SJSA1 (cell line): ENCODE measurements around the gene GBE1. TPM values are rescaled to one million over a fixed set of nuclear protein-coding genes. Genes with fewer than 3 reads are reported as not detected.

ENCODE experiments used
- DNase-seq, 2 experiments: peaks; one replicate each; pipeline ENCODE4 v3.0.0-alpha.2; 2015 to 2020; ENCODE audit warnings: low spot score in 2 of 2, low read depth in 1 of 2
- H3K27ac ChIP-seq: fragments of 250-450 bp; sonication (Bioruptor Pico); 2 replicates; pipeline ENCODE4 v1.5.1; 2020; ENCODE audit warnings: mild to moderate bottlenecking, moderate library complexity
- H3K27me3 ChIP-seq: fragments of 250-450 bp; sonication (Bioruptor Pico); replicated peaks from 2 replicates; pipeline ENCODE4 v1.5.1; 2020; ENCODE audit warnings: mild to moderate bottlenecking, moderate library complexity
- H3K36me3 ChIP-seq: fragments of 250-450 bp; sonication (Bioruptor Pico); 2 replicates; pipeline ENCODE4 v1.5.1; 2020; ENCODE audit warnings: mild to moderate bottlenecking
- H3K4me1 ChIP-seq: fragments of 250-450 bp; sonication (Bioruptor Pico); replicated peaks from 2 replicates; pipeline ENCODE4 v1.6.1; 2021; ENCODE audit warnings: mild to moderate bottlenecking
- H3K4me3 ChIP-seq: fragments of 250-450 bp; sonication (Bioruptor Pico); 2 replicates; pipeline ENCODE4 v1.5.1; 2020; ENCODE audit warnings: mild to moderate bottlenecking
- H3K9me3 ChIP-seq: fragments of 250-450 bp; sonication (Bioruptor Pico); replicated peaks from 2 replicates; pipeline ENCODE4 v1.5.1; 2020; ENCODE audit warnings: mild to moderate bottlenecking
- total RNA-seq: library from RNA; depleted of rRNA; stranded (reverse); fragments of >200 nt; shearing (Covaris generic); gene quantifications from 2 replicates; pipeline ENCODE4 v1.2.3, GENCODE V29; 2014

Gene GBE1
- total RNA-seq, 1 experiment from 2014 or later: 72.1 TPM

DNA sequence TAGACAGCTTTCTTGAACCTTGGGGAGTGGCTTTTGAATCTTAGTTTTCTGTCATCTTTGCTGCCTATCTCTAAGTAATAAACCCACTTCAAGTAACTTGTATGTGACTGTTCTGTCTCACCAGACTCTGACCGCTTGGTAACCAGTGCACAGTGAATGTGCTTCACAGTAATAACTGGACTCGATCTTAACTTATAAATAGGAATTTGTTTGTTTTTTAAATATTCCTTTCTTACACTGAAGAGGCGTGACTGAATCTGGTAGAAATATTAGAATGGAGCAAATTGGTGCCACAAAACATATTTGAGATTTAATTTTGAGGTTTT lies 318.0 kb downstream of the GBE1 start:
- Histone ChIP-seq H3K4me3 (no peak overlapping the region), H3K4me1 (no peaks in the 10 kb centered on the region), H3K9me3 (no peaks in the 10 kb centered on the region), H3K27me3 (no peaks in the 10 kb centered on the region), H3K27ac (no peak overlapping the region), H3K36me3 (no peaks in the 10 kb centered on the region)
- DNase-seq: no peak

DNA sequence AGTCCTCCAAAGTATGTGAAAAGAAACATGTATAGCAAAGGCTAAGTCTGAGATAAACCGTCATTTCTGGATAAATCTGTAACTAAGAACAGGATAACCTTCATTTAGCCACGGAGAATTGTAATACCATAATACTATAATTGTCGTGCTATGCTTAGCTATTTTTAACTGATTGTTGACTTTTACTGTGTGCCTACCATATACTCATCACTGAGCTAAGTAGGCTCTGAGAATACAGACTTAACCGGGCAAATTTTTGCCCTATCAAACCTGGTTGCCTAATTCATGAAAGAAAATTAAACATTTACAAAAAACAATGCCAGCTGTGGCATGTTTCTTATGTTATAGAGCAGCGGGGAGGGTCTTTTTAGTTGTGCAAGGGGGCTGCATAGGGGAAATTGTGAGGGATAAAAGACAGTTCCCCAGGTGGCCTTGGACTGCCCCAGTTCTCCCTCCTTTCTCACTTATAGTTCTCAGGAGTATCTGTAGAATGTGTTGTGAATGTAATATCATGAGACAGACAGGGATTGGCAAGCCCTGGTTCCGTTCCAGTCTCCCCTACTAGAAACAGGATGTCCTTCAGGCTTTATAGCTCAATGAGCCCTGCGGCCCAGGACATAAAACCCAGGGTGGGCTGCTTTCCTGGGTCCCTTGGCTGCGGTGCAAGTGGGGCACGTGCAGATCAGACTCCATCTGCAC lies 318.5 kb downstream of the GBE1 start:
- no peak for DNase-seq
- H3K27ac ChIP-seq: no peak overlapping the region
- H3K4me3 ChIP-seq: no peak overlapping the region
- H3K36me3 ChIP-seq: no peaks in the 10 kb centered on the region
- no peaks in the 10 kb centered on the region for H3K9me3 ChIP-seq
- H3K4me1 ChIP-seq: no peaks in the 10 kb centered on the region
- no peaks in the 10 kb centered on the region for H3K27me3 ChIP-seq

DNA sequence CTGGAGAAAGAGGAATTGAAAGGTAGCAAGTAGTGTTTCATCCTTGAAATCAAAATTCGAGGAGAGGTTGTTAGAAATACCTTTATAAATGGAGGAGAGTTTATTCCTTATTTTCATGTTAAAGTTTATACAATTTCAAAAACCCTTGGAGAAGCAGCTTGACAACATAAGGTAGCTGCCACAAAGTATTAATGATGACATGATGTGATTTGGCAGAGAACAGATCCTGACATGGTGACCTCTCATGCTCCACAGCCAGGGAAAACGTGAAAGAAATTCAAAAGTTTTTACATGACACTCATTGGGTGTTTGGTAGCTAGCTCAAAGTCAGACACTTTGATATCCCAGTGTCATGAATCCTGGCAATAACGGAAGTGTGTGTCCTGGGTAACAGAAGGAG lies 320.8 kb downstream of the GBE1 start:
- Histone ChIP-seq H3K9me3 (no peaks in the 10 kb centered on the region), H3K27me3 (no peaks in the 10 kb centered on the region), H3K36me3 (no peaks in the 10 kb centered on the region), H3K4me1 (no peaks in the 10 kb centered on the region), H3K27ac (no peak overlapping the region), H3K4me3 (no peak overlapping the region)
- no peak for DNase-seq
